DMS53 treated with DMSO at 0.1 percent for 48 hours (cell line): ENCODE results near the gene TECPR2.

Experiments
- DNase-seq: peaks from one replicate; lab custom pipeline; 2025; ENCODE audit not compliant: unreplicated experiment; lab: John Stamatoyannopoulos, UW

TECPR2 gene

DNA sequence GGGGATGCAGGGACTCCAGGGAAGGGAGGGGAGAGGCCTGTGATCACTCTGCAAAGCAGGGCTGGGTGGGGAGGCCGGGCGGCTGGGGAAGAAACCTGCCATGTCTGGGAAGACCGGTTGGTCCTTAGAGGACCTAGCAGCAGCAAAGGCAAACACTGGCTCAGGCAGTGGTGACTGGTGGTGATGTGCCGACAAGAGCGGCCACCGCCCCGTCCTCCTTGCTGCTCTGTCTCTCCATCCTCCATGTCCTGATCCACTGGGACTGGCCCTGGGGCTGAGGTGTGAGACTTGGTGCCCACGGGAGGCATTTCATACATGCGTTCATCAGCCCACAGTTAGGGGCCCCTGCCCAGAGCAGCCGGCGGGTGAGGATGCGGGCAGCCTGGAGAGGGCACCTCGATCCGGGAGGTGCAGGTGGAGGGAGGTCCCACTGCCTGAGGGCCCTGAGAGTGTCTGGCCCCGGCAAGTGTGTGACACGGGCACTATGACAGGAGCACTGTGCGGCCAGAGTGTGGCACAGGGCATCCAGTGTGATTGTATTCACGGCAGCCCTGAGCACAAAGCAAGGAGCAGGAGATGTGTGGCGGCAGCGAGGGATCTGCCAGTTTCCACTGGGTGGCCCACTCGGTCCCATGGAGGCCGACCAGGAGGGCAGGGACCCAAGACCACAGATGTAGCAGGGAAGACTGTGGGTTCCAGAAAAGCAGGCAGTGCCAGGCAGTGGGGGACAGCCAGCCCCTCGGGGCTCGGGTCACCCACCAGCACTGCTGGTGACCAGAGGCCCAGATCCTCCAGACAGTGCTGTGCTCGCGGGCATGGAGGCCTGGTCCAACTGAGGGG, 133.0 kb downstream of the TECPR2 start:
- no peak for DNase-seq

DNA sequence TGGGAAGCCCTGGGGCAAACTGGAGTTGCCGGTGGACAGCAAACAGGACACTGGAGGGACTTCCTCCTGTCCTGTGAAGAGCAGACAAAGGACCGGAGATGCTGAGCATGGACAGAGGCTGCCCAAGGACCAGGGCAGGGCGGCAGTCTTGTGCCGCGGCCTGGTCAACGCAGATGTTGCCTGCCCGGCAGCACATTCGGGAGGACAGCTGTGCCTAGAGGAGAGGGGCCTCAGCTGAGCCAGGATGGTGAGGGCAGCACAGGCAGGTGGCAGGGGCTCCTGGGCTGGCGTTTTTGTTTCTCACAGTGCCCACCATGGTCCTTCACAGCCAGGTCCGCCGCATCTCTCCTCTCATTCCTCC, 133.6 kb downstream of the TECPR2 start:
- no peak for DNase-seq

DNA sequence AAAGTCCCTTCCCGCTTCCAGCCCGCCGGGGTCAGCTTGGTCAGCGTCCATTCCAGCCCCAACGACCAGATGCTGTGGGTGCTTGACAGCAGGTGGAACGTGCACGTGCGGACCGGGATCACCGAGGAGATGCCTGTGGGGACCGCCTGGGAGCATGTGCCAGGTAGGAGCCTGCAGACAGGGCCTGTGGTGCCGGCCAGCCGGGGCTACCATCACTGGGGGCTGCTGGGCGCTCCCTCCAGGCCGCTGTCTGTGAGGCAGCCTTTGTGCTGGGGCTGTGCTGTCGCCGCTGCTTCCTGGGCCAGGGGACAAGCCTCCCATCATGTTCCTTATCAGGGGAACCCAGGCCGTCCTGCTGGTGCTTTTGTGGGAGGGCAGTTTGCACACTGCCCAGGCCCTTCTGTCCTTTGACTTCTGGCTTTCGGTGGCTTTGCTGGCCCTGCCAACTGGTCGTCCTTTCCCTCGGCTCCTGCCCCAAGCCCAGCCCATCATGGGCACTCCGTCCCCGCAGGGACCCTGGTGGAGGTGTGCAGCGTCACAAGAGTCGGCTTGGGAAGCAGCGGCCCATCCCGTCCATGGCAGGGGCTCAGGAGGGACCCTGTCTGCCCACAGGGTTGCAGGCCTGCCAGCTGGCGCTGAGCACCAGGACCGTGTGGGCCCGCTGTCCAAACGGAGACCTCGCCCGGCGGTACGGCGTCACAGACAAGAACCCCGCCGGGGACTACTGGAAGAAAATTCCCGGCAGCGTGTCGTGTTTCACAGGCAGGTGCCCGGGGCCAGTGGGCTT, 134.4 kb downstream of the TECPR2 start:
- DNase-seq, result no peak

DNA sequence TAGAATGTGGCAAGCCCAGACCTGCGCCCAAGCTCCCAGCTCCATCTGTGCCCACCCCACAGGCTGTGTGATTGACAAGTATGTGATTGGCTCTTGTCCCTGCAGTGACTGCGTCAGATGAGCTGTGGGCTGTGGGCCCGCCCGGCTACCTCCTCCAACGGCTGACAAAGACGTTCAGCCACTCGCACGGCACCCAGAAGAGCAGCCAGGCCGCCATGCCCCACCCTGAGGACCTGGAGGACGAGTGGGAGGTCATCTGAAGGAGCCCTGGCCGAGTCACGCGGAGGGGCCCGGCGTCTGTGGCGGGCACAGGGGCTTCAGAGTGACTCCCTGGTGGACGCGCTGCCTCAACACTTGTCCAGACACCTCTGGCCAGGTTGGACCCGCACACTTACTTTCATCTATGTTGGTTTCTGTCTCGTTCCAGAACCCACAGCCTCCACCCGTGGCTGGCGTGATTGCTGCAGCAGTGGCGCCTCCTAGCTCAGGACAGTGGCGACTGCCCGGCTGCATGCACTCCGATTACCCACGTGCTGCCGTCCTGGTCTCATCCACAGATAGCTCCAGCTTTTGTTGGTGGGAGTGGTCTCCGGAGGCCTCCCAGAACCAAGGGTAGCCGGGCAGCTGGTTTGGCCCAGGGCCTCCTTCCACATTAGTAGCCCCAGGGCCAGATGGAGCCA, 135.4 kb downstream of the TECPR2 start:
- no peak for DNase-seq

DNA sequence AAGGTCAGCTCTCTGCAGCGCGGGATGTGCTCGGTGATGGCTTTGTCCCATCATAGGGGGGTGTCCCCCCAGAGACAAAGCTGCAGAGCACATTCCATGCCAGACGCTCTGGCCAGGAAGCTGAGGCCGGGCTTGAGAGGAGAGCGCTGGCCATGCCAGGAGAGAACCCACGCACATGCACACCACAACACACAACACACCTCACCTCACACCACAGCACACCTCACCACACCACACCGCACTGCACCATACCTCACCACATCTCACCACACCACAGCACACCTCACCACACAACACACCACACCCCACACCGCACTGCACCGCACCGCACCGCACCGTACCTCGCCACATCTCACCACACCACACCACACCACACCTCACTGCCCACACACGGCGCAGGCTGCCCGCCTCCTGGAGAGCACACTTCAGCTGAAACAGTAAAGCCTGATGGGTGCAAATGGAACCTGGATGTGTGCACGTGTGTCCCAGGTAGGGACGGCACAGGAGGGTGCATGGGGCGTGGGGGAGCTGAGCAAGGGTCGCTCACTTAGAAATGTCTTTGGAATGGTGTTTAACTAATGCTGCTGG, 136.0 kb downstream of the TECPR2 start:
- no peak for DNase-seq

DNA sequence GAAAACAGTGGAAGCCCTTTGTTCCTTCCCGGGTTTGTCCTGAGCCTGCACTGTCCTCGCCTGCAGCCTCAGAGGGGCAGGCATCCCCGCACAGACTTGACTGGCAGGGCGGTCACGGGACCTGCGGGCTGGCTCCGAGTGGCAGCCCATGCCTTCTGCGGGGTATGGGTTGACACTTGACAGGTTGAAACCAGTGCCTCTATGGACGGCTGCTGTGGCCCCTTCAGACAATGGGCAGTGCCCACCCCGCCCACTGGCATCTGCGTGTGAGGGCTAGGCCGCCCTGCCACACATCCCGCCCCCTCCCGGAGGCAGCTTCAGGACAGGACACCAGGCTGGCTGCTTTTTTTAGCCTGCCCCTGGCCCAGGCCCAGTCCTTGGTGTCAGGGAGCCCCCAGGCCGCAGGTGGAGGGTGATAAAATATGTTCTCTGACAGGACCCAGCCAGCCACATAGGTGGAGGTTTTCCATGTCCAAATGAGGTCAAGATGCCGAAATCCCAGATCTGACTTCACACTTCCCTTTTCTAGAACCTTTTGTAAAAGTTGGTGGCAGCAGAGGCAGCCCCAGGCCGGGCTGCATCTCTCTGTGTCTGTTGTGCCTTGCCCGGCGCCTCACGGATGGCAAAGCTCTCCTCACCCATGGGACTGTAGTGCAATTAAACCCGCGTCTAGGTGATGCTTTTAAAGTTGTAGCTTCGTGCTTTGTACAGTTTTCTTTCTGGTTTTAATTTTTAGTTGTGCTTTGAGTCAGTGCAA, 136.8 kb downstream of the TECPR2 start:
- DNase-seq, result no peak

DNA sequence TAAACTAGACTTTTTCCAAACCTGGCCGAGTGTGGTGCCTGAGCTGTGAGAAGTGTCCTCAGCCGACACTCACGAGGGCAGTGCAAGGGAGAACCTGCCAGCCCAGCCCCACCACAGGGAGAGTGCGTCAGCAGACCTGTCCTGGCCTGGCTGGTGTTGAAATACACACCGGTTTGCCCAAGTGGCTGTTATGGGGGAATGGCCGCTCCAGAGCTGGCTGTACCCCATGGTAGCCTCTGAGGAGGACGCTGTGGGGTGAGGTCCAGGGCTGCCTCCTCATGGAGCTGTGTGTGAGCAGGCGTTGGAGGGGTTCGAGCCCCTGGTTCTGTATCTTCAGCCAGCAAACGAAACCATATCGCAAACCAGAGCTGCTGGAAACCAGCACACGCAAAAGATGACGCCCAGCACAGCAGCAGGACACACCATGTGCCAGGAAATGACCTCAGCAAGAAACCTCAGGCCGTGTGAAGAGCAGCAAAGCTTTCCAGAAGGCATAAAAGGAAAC, 137.5 kb downstream of the TECPR2 start:
- no peak for DNase-seq

DNA sequence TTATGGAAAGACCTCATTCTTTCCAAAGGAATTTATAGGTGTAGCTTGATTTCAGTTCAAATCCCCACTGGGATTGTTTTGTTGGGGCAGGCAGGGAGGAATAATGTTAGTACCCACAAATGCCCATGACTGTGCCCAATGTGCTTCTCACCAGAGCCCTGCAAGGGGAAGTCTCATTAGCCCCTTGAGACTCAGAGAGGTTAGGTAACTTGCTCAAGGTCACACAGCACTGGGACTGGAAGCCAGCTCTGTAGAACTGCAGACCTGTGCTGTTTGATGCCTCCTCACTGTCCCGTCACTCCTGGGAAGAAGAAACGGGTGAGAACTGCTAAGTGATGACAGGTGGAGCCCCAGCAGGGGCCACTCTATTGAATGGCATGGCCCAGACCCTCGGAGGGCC, 138.0 kb downstream of the TECPR2 start:
- no peak for DNase-seq

DNA sequence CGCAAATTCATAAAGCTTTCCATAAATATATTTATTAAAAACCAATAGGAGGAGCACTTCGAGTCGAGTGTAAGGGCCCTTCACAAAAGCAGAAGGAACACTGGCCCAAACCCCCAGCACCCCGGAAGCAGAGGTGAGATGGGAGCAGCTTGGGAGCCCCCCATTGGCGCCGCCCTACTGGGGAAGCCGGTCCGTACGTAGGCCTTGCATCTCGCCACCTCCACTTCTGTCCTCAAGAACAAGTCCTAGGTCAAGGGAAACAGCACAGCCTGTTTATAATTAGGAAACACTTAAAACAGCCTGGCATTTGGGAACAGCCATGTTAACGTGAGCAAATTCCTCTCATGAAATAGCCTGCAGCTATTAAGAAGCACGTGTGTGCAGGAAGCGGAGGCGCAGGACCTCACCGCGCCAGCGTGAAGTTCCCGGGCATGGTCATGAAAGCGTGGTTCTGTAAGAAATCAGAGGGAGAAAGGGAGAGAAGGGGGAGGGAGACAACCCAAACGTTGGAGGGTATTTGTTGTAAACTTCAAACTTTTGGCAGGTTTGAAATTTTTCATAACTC, 139.1 kb downstream of the TECPR2 start:
- no peak for DNase-seq

DNA sequence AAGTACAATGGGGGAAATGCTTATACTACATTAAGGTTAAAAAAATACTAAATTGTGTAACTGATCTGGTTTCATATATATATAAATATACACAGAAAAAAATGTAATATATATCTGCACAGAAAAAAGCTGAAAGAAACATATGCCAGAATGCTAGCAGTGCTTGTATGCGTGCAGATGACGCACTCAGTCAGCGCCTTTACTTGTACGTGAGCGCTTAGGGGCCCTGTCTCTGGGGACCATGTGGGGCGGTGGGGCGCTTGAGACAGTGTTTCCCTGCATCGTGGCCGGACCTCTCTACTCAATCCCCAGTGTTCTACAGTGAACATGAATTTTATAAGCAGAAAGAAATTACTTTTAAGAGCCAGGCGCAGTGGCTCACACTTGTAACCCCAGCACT, 139.8 kb downstream of the TECPR2 start:
- DNase-seq, result no peak

DNA sequence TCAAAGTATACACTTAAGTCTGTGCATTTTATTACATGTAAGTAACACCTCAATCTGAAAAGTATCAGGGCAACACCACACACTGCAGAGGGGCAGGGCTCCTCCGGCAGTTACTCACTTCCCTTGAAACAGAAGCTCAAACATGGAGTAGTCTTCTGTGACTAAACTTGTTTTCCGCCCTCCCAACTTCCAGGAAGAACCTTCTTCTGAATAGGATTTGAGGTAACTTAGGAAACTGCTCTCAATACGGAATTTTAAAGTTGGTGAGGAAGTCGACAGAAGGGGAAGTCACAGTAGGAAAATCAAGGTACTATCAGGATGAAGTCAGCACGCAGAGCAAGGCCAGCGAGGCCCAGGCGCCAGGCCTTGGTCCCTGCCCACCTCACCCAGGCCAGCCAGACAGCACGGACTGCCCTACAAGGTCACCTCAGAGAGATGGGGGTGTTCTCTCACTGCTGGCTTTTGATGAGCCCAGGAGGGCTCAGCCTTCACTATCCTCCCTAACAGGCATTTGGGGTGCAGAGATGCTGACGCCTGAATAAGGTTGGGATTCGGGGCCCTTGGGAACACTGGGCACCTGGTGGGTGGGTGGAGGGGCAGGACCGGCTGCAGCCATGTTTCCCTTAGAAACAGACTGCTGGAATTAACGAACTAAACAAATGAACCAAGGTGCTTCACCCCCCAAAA, 141.0 kb downstream of the TECPR2 start:
- DNase-seq, result no peak

DNA sequence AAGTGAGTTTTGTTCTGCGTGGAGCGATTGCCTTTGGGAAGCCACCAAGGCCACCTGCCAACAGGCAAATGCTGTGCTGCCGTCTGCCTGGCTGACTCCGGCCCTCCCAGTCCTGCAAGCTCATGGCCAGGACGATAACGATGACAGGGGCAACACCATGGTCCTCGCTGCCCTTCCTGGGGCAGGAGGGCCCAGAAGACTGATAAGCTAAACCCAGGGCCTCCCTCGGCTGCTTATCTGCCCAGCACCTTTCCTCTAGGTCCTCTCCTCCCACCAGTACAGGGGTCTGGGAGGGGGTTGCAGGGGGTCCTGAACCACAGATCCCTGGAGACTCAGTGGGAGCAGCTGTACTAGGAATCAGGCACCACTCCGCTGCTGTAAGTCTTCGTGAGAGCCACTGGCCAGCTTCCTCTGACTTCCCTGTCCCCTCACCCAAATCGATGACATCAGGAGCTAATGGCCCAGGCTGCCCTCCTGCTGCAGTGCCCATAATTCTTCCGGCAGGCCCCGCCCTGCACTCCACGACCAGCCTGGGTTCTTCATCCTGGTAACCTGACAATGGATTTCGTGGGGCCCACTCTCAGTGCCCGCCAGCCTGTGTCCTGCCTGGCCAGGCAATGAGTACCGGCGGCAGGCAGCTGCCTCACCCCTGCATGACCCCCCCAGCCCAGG, 141.7 kb downstream of the TECPR2 start:
- DNase-seq, result no peak

DNA sequence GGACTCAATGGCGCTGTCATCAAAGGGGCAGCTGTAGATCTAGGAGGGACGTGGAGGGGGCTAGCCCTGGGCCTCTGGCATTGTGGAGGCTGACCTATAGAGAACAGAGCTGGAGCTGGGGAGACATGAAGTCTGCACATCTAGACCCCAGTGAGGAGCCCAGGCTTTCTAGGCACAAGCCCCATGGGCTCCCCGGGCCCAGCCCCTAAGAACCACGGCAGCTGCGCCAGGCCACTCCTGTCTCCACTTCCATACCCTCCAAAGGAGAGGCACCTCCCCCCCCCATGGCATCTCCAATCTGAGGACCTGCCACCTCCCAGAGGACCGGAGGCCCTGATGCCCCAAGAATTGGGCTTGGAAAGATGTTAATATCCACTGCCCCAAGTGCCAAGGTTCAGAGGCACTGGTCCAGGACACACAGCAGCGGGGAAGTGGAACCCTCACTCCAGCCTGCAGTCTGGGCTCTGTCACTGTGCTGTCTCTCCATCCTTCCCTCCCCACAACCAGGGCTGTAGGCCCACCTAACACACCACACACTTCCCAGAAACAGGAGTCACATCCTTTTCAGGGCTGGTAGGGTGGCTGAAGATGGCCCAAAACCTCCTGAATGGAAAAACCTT, 142.4 kb downstream of the TECPR2 start:
- no peak for DNase-seq

DNA sequence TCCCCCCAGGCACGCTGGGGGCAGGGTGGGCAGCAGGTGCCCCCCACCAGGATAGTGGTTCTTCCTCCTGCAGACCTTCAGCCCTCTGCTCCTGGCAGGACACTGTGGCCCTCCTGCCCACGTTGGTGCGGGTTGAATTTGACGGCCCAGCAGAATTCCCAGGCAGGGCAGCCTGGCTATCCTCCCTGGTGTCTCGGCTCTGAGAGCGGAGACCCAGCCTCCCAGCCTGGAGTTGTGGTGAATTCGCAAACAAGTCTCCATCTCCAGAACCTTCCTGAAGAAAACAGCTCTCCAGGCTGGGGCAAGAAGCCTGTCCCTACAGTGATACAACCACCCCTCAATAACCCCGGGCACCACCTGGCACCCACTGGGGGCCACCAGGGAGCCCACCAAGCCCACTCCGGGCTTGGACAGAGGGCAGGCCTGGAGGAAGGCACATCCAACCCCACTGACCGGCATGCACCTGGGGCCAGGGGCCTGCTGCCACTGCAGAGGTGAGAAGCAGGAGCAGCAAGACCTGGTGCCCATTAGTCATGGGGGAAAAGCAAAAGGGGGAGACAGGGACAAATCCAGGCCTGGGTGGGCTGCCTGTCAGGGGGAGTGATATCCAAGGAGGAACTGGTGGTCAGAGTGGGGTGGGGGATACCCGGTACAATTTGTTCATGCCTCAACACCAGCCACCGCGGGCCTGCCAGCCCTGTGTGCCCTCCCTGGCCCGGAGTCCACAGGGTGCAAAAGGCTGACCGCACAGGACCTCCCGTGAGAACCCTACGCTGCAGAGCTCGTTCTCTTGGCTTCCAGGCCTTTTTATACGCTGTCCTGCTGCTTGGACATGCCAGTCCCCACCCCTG, 143.3 kb downstream of the TECPR2 start:
- DNase-seq, result no peak

DNA sequence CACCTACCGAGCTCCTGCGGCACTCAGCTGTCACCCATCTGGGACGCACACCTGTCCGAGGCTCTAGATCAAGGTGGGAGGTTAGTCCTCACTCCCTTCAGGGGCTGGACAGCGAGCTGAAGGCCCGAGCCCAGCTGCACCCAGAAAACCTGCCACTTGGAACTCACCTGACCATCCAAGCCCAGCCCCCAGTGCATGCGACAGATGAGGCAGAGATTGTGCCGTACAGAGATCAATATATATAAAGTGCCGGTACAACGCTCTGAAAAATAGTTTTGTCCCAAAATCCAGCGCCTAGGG, 143.8 kb downstream of the TECPR2 start:
- DNase-seq, result no peak

DNA sequence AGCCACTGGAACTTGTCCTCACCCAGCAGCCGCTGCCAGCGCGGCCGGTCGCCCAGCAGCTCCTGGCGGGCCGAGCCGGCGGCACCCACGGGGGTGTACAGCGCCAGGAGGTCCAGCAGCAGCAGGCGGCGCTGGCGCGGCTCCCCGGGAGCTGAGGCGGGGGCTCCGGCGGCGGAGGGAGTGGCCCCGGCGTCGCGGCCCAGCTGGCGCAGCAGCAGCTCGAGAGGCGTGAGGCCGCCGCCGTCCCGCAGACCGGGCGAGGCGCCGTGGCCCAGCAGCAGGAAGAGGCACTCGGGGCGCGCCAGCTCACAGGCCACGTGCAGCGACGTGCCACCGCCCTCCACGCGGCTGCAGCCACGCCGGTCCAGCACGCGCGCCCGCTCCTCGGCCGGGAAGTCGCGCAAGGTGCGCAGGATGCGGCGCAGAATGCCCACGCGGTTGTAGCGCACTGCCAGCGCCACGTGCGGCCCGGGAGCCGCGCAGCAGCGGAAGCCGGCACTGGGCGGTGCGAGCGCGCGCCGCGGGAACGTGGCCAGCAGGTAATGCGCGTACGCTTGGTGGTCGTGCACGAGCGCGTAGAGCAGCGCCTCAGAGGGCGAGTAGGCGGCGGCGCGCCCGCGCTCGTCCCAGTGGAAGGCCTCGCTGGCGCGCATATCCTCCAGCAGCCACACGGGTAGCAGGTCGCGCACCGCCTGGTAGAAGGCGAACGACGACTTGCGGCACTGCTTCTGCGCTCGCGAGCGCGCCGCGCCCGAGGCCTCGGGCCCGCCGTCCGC, 144.5 kb downstream of the TECPR2 start:
- DNase-seq, result no peak

DNA sequence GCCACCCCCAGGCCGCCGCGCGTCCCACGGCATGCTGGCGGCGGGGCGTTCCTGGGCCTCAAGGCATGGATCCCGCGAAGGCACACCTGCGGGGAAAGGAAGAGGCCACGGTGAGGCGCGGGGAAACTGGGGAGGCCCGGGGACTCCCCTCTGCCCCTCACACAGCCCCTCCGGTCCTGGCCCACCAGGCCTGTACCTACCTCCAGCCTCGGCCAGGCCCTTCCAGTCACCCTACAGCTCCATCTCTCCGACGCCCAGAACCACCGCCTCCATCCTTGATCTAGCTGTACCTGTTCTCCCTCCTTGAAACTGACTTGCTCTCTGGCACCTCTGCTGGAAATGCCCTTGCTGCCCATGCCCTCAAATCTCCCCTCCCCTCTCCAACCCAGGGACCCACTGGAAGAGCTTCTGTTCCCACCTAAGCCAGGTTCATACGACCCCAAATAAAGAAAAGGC, 145.1 kb downstream of the TECPR2 start:
- no peak for DNase-seq
